HG02885 (cell line): ENCODE results near the gene KAZALD1.

Source experiments
- ATAC-seq: cut with Tn5 transposase; IDR thresholded peaks from one replicate; pipeline ENCODE4 v1.9.1; 2021; ENCODE audit warnings: mild to moderate bottlenecking; ENCODE audit not compliant: unreplicated experiment, poor library complexity

The KAZALD1 gene, protein sequence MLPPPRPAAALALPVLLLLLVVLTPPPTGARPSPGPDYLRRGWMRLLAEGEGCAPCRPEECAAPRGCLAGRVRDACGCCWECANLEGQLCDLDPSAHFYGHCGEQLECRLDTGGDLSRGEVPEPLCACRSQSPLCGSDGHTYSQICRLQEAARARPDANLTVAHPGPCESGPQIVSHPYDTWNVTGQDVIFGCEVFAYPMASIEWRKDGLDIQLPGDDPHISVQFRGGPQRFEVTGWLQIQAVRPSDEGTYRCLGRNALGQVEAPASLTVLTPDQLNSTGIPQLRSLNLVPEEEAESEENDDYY

DNA sequence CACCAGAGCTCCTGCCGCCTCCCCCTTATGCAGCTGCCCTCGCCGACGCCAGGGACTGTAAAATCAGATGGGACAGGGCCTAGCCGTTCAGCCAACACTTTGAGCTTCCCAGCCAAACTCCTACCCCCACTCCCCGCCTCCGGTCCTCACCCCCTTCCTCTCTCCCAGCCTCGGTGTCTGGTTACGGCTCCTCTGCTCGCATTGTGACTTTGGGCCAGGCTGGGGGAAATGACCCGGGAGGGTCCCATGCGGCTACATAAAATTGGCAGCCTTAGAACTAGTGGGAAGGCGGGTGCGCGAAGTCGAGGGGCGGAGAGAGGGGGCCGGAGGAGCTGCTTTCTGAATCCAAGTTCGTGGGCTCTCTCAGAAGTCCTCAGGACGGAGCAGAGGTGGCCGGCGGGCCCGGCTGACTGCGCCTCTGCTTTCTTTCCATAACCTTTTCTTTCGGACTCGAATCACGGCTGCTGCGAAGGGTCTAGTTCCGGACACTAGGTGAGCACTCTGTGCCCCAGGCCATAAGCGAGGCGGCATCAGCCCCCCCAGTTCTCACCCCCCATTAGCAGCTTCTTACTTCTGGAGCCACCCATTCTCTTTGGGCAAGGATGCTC, at the start of gene KAZALD1:
TSS of gene KAZALD1 (plus strand) at position 366 of the 608 bp plus-strand sequence. CDS start 604 bp downstream, outside the sequence.
- ATAC-seq = no peak

DNA sequence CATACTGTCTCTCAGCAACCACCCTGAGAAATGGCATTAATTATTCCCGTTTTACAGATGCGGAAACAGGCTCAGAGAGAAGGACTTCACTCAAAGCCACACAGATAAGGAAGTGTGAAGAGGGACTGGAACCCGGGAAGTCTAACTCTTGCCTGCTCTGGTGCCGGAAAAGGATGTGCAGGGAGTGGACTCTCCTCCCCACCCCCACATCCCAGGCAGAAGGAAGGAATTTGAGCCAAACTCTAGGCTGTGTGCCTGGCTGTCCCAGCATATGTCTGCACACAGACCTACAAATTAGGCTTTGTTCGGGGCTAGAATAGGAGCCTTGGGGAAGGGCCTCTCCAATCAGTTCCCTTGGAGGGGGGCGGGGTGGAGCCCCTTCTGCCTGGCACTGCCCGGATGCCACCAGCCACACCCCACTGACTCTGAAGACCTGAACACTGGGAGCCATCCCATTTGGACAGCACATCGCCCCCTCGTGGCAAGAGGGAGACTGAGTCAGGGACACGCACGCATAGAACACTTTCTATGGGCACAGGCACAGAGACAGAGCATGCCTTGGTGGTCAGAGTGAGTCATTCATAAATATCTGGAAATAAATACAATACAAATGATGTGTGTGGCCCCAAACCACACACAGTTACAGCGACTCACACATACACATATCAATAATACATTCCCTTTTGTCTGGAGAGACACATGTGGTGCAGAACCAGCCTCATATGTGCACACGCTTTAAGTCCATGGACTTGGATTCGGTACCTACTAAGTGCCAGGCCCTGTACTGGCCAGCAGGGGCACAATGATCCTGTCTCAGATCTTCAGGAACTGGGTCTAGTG, 49.0 kb upstream of the KAZALD1 start:
- ATAC-seq = peak; percentile 69

DNA sequence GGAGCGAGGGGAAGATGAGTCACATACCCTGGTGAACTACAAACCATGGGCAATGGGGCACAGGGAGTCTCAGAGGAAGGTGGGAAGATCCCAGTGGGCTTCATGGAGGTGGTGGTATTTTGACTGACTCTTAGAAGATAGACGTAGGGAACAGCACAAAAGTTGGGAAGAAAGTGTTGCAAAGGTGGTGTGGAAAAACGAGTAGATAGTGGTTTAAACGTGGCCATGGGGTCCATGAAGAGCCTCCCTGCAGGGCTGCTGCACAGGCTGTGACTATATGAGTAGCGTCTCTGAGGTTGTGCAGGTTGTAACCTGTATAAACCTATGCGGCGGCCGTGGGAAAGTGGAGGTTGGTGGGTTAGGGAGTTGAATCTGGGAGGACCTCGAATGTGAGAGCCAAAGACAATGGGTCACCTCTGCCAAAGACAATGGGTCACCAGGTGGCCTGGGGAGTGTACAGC, 48.4 kb upstream of the KAZALD1 start:
- no peak for ATAC-seq

DNA sequence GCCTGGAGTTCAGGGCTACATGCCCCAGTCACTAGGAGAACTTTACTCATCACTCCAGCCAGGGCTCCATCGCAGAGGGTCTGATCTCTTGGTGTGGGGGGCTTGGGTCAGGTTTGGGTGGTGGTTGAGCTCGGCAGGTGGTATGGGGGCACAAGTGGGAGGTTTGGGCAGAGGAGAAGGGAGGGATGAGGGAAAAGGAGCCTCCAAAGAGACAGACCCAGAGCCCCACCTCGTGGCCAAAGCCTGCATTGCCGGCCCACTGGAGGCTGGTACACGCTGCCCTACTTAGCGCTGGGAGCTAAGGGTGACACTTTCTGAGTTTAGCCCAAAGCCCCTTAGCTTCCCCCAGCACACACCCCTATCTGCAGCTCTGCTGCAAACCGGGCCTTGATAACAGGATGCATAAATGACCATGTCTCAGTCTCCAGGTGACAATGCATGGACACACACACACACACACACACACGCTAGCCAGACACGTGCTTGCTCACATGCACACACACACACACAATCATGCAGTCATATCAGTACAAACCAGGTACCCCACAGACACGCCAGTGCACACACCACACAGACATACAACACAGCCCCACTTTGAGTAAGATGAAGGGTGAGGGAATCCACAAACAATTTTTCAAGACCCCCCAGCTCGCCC, 47.4 kb upstream of the KAZALD1 start:
- peak; percentile 45 for ATAC-seq

DNA sequence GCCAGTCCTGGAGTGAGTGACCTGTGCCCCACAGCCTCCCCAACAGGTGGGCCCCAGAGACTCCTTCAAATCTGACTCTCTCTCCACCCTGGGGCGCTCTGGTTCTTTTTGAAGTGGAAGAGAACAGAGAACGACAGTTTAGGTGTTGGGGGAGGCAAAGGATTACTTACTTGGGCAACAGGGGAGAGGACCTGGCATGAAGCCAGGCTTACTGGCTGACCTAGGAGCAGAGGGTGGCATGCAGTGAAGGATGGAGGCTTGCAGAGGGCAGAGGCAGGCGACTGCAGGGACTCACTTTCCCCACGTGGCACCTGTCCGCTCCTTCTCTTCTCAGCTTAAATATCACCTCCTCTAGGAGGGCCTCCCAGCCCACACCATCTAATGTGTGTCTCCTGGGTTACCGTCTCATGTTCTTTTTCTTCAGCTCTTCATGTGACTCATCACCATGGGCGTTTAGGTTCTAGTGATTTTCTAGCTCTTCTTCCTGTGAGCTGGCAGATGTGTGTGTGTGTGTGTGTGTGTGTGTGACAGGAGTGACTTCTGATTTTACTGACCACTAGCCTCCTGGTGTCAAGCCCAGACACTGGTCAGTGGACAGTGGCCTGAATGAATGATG, 46.7 kb upstream of the KAZALD1 start:
- ATAC-seq = no peak

DNA sequence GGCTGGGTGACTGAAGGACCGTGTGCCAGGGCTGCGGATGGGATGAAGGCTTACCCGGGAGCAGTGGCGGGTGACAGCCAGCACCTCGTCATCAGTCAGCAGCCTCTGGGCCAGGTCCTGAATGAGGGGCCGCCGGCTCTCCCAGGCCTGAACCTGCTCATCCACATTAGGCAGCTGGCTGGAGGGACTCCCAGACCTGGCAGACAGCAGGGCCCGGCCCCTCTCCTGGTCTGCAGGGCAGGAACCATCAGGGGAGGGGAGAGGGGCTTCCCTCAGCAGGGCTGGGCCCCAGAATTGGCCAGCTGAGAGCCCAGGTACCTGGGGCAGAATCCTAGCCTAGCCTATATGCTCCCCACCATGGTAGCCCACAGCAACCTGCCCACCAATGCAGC, 46.2 kb upstream of the KAZALD1 start:
- no peak for ATAC-seq

DNA sequence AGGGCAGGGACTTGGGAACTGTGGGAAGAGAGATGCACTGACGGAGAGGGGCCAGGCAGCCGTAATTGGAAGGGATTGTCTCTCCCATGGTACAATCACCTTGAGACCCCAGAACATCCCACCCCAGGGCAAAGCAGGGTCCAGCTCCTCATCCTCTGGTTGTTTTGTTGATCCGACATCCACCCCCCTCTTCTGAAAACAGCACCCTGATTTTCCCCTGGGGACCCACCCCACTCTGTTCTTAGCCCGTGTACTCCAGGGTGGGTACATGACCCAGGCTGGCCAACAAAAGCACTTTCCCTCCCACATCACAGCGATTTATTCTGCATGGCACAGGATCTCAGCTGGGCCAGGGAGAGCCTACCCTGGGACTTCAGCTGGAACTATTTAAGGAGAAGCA, 45.0 kb upstream of the KAZALD1 start:
- ATAC-seq = no peak

DNA sequence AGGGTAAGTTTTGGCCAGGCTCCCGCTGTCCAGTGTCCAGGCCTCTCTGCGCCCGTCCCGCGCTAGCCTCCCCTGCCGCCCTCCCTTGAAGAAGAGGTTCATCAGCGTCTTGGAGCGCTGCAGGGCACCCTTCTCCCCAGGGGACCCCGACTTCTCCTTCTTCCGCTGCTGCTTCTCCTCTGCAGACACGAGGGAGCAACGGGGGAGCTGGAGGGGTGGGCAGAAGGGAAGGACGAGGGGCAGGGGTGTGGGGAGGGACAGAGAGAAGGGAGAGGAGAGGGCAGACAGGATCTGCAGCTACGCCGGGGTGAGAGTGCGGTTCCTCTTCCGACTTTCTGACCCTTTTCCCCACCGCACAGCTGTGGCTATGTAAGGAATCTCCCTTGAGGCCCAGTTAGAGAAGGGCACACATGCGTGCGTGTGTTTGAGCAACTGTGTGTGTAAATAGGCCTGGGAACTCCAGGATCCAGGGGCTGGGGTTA, 43.6 kb upstream of the KAZALD1 start:
- no peak for ATAC-seq

DNA sequence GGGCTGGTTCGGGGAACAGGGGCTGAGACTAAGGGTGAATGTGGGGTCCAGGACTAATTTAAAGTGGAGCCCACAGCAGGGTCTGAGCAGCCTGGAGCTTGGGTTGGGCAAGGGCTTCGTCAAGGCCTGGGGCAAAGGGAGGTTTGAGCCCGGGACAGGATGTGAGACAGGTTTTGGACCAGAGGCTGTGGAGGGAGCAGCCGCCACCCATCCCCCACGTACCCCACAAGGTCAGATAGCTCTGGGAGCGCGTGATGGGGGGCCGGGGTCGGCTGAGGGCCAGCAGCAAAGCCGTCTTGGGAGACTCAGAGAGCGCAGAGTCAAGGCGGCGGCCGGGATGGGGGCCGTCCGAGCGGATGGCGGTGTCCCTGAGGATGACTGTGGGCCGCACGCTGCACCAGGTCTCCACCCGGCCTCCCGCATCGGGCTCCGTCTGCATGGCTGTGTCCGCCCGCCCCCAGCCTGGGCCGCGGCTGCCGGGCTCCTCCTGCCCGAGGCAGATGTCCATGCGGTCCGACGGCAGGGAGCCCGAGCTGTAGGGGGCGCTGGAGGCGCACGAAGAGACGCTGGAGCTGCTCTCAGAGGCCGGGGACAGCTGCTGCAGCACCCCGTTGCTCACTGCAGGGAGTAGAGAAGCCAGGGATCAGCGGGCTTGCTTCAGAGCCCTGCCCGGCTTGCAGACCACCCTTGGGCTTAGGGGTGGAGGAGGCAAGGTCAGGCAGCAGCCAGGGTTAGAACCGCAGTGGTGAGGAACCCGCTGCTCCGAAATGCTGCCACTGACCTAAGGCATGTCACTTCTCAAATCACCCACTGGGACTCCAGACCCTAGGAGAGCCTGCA, 43.0 kb upstream of the KAZALD1 start:
- peak; percentile 44 for ATAC-seq

DNA sequence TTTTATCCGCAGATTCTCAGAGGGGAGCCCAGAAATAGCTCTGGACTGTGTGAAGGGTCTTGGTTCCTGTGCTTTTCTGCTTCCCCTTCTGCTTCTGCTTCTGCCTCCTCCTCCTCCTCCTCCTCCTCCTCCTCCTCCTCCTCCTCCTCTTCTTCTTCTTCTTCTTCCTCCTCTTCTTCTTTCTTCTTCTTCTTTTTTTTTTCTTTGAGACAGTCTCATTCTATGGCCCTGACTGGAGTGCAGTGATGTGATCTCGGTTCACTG, 42.4 kb upstream of the KAZALD1 start:
- no peak for ATAC-seq

DNA sequence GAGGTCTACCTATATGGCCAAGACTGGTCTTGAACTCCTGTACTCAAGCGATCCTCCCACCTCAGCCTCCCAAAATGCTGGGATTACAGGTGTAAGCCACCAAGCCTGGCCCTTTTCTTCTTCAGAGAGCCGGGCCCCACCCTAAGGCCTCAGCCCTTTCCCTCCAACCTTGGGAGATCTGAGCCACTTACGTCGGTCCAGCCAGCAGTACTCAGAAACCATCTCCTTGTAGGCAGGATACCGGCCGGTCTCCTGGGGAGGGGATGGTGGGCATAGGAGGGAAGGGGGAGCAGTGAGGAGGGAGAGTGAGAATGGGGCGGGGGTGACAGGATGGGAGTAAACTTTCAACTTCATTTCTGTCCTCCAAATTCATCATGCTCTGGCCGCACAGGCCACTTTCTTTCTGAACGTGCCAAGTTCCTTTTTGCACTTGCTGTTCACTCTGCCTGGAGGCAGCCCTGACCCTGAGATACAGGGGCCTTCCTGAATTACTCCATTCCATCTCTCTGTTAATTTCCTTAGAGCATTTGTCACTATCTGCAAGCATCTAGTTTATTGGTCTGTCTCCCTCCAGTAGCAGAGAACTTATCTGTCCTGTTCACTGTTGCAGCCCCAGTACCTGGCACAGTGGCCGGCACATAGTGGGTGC, 41.2 kb upstream of the KAZALD1 start:
- ATAC-seq = no peak

DNA sequence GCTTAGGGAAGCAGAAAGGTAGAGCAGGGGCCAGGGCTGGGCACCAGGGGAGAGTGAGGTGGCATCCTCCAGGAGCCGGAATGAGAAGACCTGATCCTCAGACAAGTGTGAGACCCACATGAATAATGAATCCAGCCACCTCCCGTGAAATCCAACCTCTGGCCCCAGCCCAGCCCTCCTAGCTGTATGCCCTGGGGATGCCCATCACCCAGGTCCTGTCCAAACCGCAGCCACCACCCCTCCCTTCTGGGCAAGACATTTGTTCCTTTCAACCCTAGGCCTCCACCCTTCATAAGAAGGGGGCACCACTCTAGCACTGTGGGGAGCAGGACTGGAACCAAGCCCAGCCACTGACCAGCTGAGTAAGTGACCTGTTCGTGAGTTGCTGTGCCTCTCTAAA, 40.5 kb upstream of the KAZALD1 start:
- no peak for ATAC-seq

DNA sequence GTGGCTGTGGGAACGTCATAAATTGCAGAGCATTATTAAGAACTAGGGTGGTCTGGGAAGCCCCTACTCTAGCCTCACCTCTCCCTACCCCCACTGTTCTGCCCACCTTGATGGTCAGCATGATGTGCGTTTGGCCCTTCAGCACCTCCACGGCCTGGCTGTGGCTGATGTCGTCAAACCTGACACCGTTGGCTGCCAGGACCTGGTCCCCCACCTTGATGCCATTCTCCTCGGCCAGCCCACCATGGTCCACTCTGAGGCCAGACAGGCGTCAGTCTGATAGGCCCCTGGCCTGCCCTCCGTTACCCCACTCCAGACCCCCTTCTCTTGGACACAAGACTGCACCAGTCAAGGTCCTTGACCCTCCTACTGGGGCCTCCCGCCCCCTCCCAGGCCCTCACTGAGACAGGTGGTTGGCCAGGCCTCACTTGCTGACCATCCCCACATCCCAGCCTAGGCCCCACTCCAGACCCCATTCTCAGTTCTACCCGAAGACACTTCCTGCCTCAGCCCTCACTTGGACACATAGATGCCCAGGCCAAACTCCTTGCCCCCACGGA, 40.0 kb upstream of the KAZALD1 start:
- no peak for ATAC-seq

DNA sequence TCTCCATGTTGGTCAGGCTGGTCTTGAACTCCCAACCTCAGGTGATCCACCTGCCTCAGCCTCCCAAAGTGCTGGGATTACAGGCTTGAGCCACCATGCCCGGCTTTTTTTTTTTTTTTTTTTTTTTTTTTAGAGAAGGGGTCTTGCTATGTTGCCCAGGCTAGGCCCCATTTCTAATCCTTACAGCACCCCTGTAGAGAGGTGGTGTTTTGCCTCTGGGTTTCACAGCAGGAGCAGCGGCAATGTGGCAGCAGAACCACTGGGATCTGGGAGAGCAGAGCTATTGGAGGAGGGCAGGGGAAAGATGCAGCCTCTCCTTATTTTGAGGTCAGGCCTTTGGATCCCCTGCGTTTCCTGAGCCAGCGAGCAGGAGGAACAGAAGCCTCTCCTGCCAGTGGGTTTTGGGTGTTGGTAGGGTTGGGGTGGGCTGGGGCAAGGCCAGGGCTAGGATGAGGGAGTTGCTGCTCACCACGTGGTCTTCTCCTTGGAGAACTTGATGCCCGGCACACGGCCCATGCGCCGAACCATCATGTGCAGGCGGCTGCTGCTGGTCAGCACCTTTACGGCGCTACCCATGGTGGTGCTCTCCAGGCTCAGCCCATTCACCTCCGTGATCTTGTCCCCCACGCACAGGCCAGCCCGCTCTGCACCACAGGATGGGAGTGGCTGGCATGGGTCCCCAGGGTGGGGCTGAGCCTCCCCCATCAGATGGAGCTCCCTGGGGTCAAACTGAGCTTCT, 38.7 kb upstream of the KAZALD1 start:
- no peak for ATAC-seq

DNA sequence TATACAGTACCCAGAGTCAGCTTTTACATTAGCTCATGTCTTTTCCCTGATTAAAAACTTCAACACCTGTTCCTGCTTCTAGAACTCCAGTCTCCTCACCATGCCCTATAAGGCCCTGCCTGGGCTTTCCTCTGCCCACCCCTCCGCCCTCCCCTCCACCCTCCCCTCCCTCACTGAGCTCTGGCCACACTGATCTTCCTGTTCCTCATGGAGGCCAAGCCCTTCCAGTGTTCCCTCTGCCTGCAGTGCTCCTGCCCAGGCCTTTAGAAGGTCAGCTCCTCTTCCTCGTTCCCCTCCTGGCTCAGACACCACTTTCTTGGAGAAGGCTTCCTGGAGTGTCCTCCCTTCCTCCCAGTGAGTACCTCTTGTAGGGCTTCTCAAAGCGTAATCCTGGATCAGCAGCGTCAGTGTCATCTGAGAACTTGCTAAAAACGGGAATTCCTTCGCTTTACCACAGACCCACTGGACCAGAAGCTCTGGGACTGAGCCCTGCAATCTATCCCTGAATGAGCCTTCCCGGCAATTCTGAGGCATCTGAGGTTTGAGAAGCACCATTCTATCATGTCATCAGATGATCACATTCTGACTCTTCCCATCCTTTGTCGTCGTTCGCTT, 34.6 kb upstream of the KAZALD1 start:
- ATAC-seq = no peak

DNA sequence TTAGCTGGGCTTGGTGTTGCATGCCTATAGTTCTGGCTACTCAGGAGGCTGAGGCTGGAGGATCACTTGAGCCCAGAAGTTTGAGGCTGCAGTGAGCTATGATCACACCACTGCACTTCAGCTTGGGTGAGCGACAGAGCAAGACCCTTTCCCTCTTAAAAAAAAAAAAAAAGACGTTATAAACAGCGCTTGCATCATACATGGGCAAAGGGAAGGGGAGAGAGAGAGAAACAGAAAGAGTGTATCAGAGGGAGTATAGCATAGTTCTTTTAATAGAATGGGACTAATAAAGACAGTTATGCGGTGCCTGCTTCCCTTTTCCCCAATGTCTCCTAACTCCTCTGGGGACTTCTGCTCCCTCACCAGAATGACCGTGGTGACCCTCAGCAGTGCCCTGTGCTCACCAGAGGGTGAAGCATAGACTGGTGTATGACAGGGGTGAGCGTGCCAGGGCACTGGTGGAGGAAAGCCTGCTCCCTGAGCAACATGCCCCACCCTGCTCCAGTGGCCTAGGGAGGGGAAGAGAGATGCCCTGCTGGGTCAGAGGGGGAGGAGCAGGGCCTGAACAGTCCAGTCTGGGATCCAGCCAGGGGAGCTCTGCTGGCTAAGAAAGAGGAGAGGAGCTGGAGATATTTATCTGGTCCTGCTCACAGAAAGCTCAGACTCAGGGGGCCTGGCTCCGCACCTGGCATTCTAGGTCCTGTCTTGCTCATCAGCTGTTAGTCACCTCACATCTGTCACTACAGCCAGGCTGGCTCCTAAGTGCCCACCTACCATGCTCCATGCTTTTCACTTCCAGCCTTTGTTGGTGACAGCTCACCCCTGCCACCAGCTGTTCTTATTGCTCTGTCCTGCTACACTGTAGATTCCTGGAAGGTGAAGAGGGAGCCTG, 33.1 kb upstream of the KAZALD1 start:
- ATAC-seq = no peak
